ACC112 (cell line): Measurements from ENCODE around the gene TEAD4.

Source experiments
- H2AFZ ChIP-seq: fragments of 200-600 bp; sonication (generic); one replicate; pipeline ENCODE4 v1.6.0; 2017; ENCODE audit warnings: antibody characterized with exemption, low read length; ENCODE audit not compliant: unreplicated experiment
- H3K27ac ChIP-seq: fragments of 200-600 bp; sonication (generic); 2 replicates; pipeline ENCODE4 v1.5.1; 2014; ENCODE audit warnings: low read depth, mild to moderate bottlenecking, antibody characterized with exemption, low read length, moderate library complexity
- H3K27me3 ChIP-seq: fragments of 200-600 bp; sonication (generic); 2 replicates; pipeline ENCODE4 v1.6.1; 2014; ENCODE audit warnings: mild to moderate bottlenecking, antibody characterized with exemption, low read length, moderate library complexity, mixed read lengths; ENCODE audit not compliant: insufficient read depth
- H3K36me3 ChIP-seq: fragments of 200-600 bp; sonication (generic); 2 replicates; pipeline ENCODE4 v1.6.1; 2016; ENCODE audit warnings: mild to moderate bottlenecking, antibody characterized with exemption, low read length, moderate library complexity, mixed read lengths; ENCODE audit not compliant: insufficient read depth
- H3K4me1 ChIP-seq: fragments of 200-600 bp; sonication (generic); one replicate; pipeline ENCODE4 v1.6.1; 2016; ENCODE audit warnings: low read length, mixed read lengths; ENCODE audit not compliant: insufficient read depth, unreplicated experiment, control insufficient read depth
- H3K4me3 ChIP-seq: fragments of 200-600 bp; sonication (generic); 2 replicates; pipeline ENCODE4 v1.5.1; 2014; ENCODE audit warnings: mild to moderate bottlenecking, low read depth, low read length
- H3K79me2 ChIP-seq: fragments of 200-600 bp; sonication (generic); one replicate; pipeline ENCODE4 v1.6.0; 2016; ENCODE audit warnings: low read length; ENCODE audit not compliant: control insufficient read depth, unreplicated experiment, insufficient read depth

The TEAD4 gene

GRCh38 chr12:2959192-2959504 lies at the start of gene TEAD4:
TEAD4 (plus strand) TSS chr12:2959397.
- peaks cover 35% of the 10 kb centered on the region for H3K79me2 ChIP-seq
- H3K27me3 ChIP-seq, result no peaks in the 10 kb centered on the region
- peaks cover 27% of the 10 kb centered on the region for H3K4me1 ChIP-seq
- H3K27ac ChIP-seq, result peak within 1 kb of the TSS; percentile 60
- H3K36me3 ChIP-seq, result no peaks in the 10 kb centered on the region
- peak within 1 kb of the TSS; percentile 93 for H3K4me3 ChIP-seq
- peak within 1 kb of the TSS; percentile 94 for H2AFZ ChIP-seq

- no peaks in the 10 kb centered on the region for H3K4me1 ChIP-seq
- H3K27ac ChIP-seq, result no peak overlapping the region
- no peak overlapping the region for H3K4me3 ChIP-seq
- H3K79me2 ChIP-seq, result peaks cover 10% of the 10 kb centered on the region
- no peaks in the 10 kb centered on the region for H3K27me3 ChIP-seq
- H3K36me3 ChIP-seq, result peaks cover 21% of the 10 kb centered on the region
- no peak overlapping the region for H2AFZ ChIP-seq
Measured at GRCh38 chr12:2912216-2912575, 47.0 kb upstream of the TEAD4 start.

GRCh38 chr12:2919249-2919648 lies 39.9 kb upstream of the TEAD4 start:
- Histone ChIP-seq H3K4me1 (peaks cover 8% of the 10 kb centered on the region), H3K27me3 (no peaks in the 10 kb centered on the region), H3K36me3 (peaks cover 36% of the 10 kb centered on the region), H3K79me2 (no peaks in the 10 kb centered on the region), H3K4me3 (no peak overlapping the region), H2AFZ (no peak overlapping the region), H3K27ac (no peak overlapping the region)

GRCh38 chr12:2922329-2922728 lies 36.9 kb upstream of the TEAD4 start:
- H3K27ac ChIP-seq, result no peak overlapping the region

DNA sequence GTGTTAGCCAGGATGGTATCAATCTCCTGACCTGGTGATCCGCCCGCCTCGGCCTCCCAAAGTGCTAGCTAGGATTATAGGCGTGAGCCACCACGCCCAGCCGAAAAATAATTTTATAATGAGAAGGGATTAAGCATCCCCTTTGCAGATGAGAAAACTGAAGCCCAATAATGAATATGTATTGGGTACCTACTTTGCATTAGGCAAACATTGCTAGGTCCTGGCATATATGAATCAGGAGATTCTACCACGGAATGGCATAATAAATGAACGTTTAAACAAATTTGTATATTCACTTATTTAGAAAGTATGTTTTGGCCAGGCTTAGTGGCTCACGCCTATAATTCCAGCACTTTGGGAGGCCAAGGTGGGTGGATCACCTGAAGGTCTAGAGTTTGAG lies 36.1 kb upstream of the TEAD4 start:
- Histone ChIP-seq H3K27ac (no peak overlapping the region), H3K4me1 (peaks cover 18% of the 10 kb centered on the region), H3K4me3 (no peak overlapping the region), H2AFZ (no peak overlapping the region), H3K79me2 (no peaks in the 10 kb centered on the region), H3K27me3 (no peaks in the 10 kb centered on the region), H3K36me3 (peaks cover 30% of the 10 kb centered on the region)

More at GRCh38 chr12:2922329-2922728, 36.9 kb upstream of the TEAD4 start:
- Histone ChIP-seq H3K27me3 (no peaks in the 10 kb centered on the region), H3K36me3 (peaks cover 30% of the 10 kb centered on the region), H3K79me2 (no peaks in the 10 kb centered on the region), H2AFZ (no peak overlapping the region), H3K4me3 (no peak overlapping the region), H3K4me1 (peaks cover 18% of the 10 kb centered on the region)

DNA sequence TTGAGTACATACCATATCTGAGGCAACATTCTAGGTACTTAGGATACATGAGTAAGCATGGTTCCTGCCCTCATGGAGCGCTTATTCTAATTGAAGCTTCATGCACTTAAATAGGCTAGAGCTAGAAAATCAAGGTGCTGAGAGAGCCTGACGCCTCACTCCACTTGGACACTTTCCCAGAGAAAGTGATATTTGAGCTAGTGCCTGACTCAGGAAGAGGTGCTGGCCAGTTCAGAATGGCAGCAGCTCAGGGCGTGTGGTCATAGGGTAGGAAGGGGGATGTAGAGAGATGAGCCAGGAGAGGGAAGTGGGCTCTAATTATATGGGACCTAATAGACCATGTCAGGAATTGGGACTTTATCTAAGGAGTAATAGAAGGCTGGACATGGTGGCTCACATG lies 35.2 kb upstream of the TEAD4 start:
- Histone ChIP-seq H2AFZ (no peak overlapping the region), H3K4me1 (peaks cover 18% of the 10 kb centered on the region), H3K27me3 (no peaks in the 10 kb centered on the region), H3K27ac (no peak overlapping the region), H3K79me2 (no peaks in the 10 kb centered on the region), H3K36me3 (peaks cover 30% of the 10 kb centered on the region), H3K4me3 (no peak overlapping the region)

DNA sequence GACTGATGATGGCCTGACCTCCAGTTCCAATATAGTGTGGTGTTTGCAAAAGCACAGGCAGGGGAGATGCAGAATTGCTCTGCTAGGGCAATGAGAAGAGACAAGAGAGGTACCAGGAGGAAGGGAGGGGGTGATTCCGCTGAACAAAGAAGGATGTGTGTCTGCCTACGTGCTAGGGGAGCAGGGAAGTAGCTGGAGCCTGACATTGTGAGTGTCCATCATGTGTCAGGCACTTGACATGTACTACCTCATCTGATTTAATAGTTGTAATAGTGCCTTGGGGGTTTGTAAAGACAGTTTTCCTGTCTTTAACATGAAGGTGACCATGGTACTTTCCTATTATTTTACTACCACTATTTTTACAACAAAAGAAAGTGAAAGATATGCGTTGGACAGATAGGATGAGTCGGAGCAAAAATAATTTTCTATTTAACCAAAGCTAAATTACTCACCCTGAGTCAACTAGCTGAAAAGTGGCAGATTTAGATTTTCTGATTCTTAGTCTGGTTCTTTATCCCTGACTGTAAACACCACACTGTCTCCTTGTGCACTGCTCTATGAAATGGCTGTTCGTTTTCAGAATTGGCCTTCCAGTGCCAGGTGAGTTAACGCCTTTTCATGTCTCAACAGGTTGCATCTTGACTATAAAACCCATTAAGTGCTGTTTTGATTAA lies 33.7 kb upstream of the TEAD4 start:
- Histone ChIP-seq H3K27ac (peak overlapping the region; percentile 62), H3K4me1 (peaks cover 18% of the 10 kb centered on the region), H2AFZ (peak overlapping the region; percentile 0), H3K4me3 (peak overlapping the region; percentile 11; the same call in 1 of the 2 replicates), H3K36me3 (peaks cover 28% of the 10 kb centered on the region; the same call in 1 of the 2 replicates), H3K79me2 (no peaks in the 10 kb centered on the region), H3K27me3 (no peaks in the 10 kb centered on the region)

DNA sequence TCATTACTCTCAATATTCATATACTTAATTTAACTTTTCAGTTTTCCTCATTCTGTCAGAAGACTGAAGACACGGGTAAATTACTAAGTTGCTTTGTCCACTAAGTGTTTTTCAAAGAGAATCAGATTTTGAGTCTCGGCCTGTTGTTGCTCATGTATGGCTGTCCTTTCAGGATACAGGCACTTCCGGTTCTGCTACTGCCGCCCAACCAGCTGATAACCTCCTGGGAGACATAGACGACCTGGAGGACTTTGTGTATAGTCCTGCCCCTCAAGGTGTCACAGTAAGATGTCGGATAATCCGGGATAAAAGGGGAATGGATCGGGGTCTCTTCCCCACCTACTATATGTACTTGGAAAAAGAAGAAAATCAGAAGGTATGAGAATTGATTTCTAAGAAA lies 28.3 kb upstream of the TEAD4 start:
- Histone ChIP-seq H3K36me3 (peaks cover 22% of the 10 kb centered on the region), H3K79me2 (no peaks in the 10 kb centered on the region), H2AFZ (no peak overlapping the region), H3K4me3 (no peak overlapping the region), H3K27me3 (no peaks in the 10 kb centered on the region), H3K27ac (no peak overlapping the region), H3K4me1 (no peaks in the 10 kb centered on the region)

GRCh38 chr12:2933586-2933985 lies 25.6 kb upstream of the TEAD4 start:
- no peak overlapping the region for H2AFZ ChIP-seq
- peaks cover 20% of the 10 kb centered on the region for H3K36me3 ChIP-seq

GRCh38 chr12:2934371-2934770 lies 24.8 kb upstream of the TEAD4 start:
- Histone ChIP-seq H3K27me3 (no peaks in the 10 kb centered on the region), H3K27ac (no peak overlapping the region), H3K4me3 (no peak overlapping the region), H3K4me1 (no peaks in the 10 kb centered on the region), H3K79me2 (no peaks in the 10 kb centered on the region), H3K36me3 (peaks cover 20% of the 10 kb centered on the region), H2AFZ (no peak overlapping the region)

More at GRCh38 chr12:2933586-2933985, 25.6 kb upstream of the TEAD4 start:
- H3K27me3 ChIP-seq, result no peaks in the 10 kb centered on the region
- H3K4me1 ChIP-seq, result no peaks in the 10 kb centered on the region
- no peak overlapping the region for H3K4me3 ChIP-seq
- no peaks in the 10 kb centered on the region for H3K79me2 ChIP-seq
- H3K27ac ChIP-seq, result no peak overlapping the region

DNA sequence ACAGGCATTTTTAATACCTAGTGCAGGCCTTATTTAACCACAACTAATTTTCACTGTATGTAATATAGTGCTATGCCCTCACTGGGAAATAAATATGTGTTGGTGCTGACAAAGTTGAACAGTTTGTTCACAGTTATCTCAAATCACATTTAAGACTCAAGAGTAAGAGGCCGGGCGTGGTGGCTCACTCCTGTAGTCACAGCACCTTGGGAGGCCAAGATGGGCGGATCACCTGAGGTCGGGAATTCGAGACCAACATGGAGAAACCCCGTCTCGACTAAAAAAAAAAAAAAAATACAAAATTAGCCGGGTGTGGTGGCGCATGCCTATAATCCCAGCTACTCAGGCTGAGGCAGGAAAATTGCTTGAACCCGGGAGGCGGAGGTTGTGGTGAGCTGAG lies 22.9 kb upstream of the TEAD4 start:
- no peaks in the 10 kb centered on the region for H3K27me3 ChIP-seq
- no peak overlapping the region for H2AFZ ChIP-seq
- no peaks in the 10 kb centered on the region for H3K4me1 ChIP-seq
- peaks cover 20% of the 10 kb centered on the region for H3K36me3 ChIP-seq
- no peak overlapping the region for H3K27ac ChIP-seq
- H3K79me2 ChIP-seq, result no peaks in the 10 kb centered on the region
- no peak overlapping the region for H3K4me3 ChIP-seq
